GM10847 (cell line): ENCODE results near the gene FRMPD4.

ENCODE experiments used
- POLR2A ChIP-seq: IDR thresholded peaks from 2 replicates; pipeline ENCODE4 v1.6.1; 2011; ENCODE audit not compliant: insufficient read length; ENCODE audit errors: extremely low read depth

The FRMPD4 gene

DNA sequence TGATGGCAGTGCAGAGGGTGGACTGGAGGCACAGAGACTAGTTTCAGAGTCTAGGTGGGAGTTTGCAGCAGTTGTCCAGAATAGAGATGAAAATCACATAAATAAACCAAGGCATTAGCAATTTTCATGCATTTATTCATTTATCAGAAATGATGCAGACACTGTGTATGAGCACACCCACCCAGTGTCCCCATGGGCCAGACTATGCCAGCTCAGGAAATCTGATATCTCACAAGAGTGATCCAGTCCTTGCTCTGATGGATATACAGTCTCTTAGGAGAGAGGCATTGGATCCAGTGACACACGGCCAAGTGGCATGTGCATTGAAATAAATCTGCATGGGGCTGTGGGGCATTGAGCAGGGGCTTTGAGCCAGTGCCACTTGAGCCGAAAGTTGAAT, 228.2 kb downstream of the FRMPD4 start:
- TF ChIP-seq POLR2A: no peak

GRCh38 chrX:12367254-12367653, 229.0 kb downstream of the FRMPD4 start:
- TF ChIP-seq POLR2A: no peak

- TF ChIP-seq POLR2A: no peak
Measured at GRCh38 chrX:12370497-12370986, 232.3 kb downstream of the FRMPD4 start.

GRCh38 chrX:12372111-12372510, 233.8 kb downstream of the FRMPD4 start:
- TF ChIP-seq POLR2A: no peak

- TF ChIP-seq POLR2A: no peak
Measured at GRCh38 chrX:12374286-12374685, 236.0 kb downstream of the FRMPD4 start.

DNA sequence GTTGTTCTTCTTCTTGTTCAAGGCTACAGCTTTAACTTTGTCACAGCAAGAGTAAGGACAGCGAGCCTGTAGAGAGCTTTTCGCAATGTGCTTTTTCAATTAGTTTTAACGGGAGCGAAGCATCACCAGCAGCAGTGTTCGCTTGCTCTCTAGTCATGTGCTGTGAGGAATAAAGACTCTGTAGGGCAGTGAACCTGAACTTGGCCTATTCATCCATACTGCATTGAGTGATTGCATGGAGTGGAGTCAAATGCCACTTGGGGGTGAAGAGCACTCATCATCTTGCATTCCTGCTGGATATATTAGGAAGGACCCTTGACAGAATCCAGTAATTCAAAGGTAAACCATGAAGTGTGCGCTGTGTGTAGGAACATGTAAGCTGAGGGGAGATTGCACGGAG, 240.0 kb downstream of the FRMPD4 start:
- no peak for TF ChIP-seq POLR2A

- TF ChIP-seq POLR2A: no peak
Measured at GRCh38 chrX:12378706-12379105, 240.4 kb downstream of the FRMPD4 start.

GRCh38 chrX:12379671-12380070, 241.4 kb downstream of the FRMPD4 start:
- TF ChIP-seq POLR2A: no peak

- TF ChIP-seq POLR2A: no peak
Measured at GRCh38 chrX:12383196-12383595, 244.9 kb downstream of the FRMPD4 start.

- TF ChIP-seq POLR2A: no peak
Measured at GRCh38 chrX:12390301-12390700, 252.0 kb downstream of the FRMPD4 start.

DNA sequence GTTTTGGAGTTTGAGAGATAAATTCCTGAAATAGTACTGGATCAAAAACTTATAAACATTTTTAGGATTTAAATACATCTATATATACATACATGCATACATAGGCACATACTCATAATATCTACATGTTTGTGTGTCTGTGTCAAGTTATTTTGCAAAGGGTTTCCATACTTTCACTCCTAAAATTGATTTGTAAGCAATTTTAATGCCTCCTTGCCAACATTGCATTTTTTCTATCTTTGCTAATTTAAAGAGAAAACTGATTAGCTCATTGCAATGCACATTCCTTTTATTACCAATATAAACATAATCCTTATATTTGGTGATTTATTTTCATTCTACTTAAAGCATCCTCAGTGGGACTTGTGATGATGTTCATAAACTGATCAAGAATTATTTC, 258.3 kb downstream of the FRMPD4 start:
- TF ChIP-seq POLR2A: no peak

- TF ChIP-seq POLR2A: no peak
Measured at GRCh38 chrX:12400218-12400617, 261.9 kb downstream of the FRMPD4 start.

DNA sequence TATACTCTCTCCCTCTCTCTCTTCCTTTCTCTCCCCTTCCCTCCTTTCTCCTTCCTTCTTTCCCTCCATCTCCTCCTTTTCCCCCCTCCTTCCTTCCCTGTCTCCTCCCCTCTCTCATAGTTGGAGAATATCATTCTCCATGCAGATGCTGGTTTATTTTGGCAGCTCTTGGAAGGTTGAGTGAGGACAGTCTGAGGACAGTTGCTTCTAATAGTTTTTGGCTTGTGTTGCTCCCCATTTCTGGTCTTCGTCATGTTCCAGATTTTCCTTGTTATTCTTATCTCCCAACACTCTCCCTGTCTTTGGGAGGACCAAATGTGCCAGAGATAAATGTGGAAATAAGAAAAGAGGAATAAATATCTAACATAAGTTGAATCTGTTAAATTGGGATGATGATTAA, 263.0 kb downstream of the FRMPD4 start:
- no peak for TF ChIP-seq POLR2A

DNA sequence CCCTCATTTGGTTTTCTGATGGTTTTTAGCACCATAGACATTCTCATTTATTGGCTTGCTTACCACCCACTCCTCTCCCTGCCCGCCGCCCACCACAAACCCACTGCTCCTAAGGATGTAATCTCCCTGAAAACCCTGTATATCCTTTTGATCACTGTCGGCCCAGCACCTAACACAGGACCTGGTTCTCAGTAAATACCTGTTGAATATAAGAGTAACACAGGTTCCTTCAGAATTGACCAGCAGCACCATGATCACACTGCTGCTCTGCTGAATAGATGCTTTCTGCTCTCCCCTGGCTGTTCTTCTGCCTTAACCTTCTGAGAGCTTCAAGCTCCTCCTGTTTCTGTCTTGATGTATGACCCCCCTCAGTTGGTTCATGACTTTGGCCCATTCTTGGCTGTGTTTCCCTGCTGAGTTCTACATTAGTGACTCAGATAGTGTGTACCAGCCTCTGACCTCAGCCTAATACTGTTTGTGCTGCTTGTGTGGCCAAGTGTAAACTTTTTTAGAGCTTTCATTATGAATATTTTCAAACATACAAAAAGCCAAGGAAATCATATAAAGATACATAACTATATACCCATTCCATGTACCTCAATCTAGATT, 265.3 kb downstream of the FRMPD4 start:
- TF ChIP-seq POLR2A: no peak

GRCh38 chrX:12405306-12405705, 267.0 kb downstream of the FRMPD4 start:
- TF ChIP-seq POLR2A: no peak

- TF ChIP-seq POLR2A: no peak
Measured at GRCh38 chrX:12410523-12410922, 272.2 kb downstream of the FRMPD4 start.

DNA sequence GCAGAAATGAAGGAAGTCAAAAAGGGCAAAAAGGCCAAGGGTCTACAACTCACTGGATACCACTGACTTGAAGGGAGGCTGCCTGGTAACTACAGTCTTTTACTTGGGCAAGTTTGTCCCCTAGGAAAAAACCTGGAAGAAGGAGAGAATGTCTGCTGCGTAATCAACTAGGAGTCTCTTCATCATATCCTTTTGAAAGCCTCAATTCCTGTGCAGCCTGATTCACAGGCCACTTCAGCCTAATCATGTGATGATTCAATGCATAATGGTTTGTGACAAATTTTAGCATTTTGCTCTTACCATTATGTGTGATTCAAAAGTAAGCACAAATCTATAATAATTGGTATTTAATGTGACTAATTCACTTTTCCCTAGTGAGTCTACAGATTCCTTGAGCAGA, 273.6 kb downstream of the FRMPD4 start:
- no peak for TF ChIP-seq POLR2A
